Measurements from ENCODE around the gene TCN1.
"Not testable (repeated sequence)": the region's sequence is repeated elsewhere in the genome, so short reads cannot be mapped to it uniquely, and the experiment has no call there.

The TCN1 gene, protein sequence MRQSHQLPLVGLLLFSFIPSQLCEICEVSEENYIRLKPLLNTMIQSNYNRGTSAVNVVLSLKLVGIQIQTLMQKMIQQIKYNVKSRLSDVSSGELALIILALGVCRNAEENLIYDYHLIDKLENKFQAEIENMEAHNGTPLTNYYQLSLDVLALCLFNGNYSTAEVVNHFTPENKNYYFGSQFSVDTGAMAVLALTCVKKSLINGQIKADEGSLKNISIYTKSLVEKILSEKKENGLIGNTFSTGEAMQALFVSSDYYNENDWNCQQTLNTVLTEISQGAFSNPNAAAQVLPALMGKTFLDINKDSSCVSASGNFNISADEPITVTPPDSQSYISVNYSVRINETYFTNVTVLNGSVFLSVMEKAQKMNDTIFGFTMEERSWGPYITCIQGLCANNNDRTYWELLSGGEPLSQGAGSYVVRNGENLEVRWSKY

DNA sequence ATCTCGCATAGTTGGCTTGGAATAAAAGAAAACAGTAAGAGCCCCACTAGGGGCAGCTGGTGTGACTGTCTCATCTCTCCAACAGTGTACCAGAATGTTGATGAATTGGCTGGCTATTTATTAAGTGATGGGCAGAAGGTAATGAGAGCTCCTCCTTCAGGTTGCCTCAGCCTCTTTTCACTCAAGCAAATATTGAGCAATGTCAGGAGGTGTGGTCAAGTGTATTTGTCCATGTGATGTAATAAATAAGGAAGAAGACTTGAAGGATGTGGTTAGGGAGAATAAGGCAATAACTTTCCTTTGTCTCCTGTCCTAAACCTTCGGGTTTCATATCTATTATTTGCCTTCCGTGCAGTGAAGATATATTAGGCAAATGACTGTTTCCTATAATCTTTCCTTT, at the start of gene TCN1:
TCN1 (minus strand) TSS at position 91 of the 400 bp plus-strand sequence; CDS start at position 74, 17 bp downstream.
- DNase-seq = no peak

DNA sequence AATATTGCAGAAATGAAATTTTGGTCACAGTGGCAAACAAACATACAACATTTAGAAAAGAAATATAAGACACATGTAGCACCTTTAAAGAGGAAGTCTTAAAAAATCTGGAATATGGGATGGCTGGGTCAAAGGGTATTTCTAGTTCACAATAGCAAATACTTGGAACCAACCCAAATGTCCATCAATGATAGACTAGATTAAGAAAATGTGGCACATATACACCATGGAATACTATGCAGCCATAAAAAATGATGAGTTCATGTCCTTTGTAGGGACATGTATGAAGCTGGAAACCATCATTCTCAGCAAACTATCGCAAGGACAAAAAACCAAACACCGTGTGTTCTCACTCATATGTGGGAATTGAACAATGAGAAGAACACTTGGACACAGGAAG, 37.3 kb upstream of the TCN1 start:
- not testable (repeated sequence) for DNase-seq

DNA sequence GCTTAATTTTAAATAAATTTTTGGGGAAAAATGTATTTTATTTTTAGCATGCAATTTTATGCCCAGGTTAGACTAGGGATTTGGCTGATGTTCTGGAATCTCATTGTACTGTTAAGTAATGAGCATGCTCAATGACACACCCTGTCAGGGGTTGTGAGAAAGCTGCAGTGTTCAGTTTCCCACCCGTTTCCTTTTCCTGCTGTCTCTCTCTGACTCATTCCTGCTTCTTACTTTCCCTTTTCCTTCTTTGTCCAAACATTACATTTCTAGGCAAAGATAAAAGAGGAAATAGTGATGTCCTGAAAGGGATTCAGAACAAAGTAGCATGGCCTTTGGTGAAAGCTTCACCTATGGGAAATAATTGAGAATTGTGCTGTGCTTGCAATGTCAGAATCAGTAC, 35.0 kb upstream of the TCN1 start:
- DNase-seq = no peak

DNA sequence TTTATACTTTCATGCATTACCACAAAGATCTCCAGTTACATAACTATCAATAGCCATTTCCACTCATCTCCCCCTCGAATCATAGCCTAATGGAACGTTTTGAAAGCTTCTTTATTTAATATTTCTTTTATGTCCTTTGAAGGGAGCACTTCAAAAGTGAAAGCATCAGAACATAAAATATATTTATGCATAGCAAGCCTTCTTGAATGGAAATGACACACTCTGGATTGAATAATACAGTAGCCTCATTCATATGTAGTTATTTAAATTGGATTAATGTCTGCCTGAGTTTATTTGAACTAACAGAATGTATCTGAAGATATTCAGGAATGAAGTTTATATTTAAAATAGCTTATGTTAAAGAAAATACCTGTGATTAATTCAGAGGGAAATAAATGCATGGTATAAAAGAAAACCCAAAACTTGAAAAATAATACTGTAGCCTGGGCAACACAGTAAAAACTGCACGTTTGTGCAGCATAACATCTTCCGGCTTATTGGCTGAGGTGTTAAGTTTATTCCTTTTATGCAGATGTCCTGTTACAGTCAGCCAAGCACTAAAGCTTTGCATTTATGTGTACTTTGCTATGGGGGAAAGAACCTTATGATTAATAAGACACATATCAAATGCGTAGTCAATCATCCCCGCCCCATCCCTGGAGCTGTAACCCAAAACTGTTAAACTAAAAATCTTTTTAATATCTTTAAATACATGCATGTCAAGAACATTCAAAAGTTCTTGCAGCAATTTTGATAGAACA, 34.3 kb upstream of the TCN1 start:
- DNase-seq = no peak

DNA sequence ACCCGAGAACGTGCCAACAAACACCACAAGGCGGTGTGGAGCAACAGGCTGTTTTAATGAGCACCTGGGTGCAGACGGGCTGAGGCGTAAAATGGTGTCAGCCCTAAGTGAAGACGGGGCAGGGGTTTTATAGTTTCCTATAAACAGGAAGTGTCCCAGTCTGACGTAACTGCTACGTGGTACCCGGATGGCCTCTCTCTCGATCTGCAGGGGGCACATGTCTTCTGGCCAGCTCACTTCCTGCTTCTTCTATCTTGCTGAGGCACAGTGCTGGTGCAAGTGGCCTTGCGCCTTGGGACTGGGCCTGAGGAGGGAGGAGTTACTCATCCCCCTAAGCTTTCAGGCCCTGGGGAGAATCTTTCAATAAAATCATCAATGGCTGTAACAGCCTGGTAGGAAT, 33.2 kb upstream of the TCN1 start:
- no peak for DNase-seq

DNA sequence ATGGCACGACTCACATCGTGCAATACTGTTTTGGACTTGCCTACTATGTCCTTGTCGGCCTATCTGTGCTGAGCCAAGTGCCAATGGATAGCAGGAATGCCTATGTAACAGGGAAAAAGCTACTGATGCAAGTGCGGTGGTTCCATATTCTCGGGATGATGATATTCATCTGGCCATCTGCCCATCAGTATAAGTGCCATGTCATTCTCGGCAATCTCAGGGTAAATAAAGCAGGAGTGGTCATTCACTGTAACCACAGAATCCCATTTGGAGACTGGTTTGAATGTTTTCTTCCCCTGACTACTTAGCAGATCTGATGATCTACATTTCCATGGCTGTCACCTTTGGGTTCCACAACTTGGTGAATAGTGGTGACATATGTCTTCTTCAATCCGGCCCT, 32.4 kb upstream of the TCN1 start:
- no peak for DNase-seq

DNA sequence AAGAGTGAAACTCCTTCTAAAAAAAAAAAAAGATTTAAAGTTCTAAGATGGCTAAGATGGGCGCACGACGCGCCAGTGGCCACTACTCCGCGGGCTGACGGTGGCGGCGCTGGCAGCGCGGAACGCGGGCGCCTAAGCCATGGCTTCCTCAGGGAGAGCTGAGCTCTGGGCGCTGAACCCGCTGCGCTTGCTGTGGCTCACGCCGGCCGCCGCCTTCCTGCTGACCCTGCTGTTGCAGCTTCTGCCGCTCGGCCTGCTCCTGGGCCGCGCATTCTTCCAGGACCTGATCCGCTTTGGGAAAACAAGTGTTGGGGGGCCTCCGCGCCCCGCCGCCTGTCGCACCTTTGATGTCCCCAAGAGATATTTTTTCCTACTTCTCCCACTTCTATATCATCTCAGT, 31.8 kb upstream of the TCN1 start:
- no peak for DNase-seq

DNA sequence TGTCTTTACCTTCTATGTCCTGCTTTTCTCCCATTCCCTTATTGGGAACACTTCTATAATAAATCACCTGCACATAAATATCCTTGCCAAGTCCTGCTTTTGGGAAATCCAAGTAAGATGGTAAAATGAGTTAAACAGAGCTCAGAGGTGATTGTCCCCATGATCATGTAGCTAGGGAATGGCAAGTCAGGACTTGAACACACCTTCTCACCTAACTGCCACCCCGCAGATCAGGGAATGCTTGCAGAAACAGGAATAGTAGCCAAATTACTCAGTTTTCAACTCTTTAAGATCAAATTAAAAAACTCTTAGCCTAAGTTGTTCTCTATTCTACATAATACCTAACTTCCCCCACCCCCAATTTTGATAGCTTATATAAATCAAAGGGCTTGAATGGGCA, 28.3 kb upstream of the TCN1 start:
- no peak for DNase-seq

DNA sequence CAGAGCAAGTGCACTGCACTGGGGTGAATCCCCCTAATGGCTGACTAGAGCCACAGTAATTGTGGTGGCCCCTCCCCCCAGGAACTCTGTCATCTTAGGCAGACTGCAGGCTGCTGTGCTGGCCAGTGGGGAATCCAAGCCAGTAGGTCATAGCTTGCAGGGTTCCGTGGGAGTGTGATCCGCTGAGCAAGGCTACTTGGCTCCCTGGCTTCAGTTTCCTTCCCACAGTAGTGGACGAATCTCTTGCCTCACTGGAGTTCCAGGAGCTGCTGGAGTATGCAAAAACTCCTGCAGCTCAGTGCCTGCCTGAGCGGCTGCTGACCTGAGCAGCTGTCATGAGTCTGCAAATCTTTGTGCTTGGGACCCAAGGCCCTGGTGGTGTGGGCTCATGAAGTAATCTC, 25.5 kb upstream of the TCN1 start:
- no peak for DNase-seq

DNA sequence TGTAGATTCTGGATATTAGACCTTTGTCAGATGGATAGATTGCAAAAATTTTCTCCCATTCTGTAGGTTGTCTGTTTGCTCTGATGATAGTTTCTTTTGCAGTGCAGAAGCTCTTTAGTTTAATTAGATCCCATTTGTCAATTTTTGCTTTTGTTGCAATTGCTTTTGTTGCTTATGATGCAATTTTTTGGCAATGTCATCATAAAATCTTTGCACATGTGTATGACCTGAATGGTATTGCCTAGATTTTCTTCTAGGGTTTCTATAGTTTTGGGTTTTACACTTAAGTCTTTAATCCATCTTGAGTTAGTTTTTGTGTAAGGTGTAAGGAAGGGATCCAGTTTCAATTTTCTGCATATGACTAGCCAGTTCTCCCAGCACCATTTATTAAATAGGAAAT, 20.9 kb upstream of the TCN1 start:
- DNase-seq = not testable (repeated sequence)

DNA sequence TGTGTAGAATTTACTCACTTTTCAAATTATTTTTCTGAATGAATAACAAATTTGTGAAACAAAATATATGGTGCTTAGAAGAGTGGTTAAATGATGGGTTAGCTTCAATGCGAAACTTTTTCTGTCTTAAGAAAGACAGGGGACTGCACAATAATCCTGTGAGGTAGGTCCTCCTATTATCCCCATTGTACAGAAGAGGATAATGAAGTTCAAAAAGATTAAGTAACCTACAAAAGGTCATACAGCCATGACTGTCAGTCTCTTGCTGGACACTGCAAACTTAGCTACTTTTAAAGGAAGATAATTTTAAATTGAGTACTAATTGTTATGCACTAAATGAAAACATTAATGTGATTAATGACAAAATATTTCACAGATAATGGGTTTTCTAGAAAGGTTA, 17.3 kb upstream of the TCN1 start:
- no peak for DNase-seq

DNA sequence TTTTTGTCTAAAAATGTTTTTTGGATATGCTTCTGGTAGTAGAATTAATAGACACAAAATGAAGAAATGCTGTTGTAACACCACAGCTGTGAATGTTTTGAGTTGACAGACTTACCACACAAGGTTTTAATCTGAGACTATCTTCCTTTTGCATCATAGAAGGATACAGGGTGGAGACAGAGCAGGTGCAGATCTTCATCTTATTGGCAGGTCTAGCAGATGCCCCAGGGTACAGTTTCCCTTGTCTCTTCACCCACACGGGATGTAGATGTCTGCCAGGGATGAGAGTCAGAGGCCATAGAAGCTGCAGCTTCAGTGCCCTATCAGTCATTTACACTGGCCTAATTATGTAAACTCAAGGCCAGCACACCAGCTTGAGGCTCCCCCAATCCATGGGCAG, 13.3 kb upstream of the TCN1 start:
- DNase-seq = no peak

DNA sequence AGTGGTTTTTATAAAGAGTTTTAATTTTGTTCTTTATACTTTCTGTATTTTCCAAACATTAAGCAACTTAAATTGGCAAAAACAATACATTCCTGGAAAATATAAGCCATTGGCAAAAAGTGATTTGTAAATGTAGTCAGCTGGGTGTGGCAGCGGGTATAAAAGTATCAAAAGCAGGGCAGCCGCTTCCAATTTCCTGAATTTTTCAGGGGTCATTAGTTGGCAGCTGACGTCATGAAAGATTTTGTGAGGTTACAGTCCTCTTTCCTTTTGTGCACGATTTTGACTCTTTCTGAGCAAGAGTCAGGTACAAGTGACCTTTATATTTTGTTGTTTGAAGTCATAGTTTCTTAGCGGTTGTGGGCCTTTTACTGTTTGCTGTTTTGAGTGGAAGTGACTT, 12.3 kb upstream of the TCN1 start, which contains the start of gene OOSP3:
OOSP3 (plus strand) TSS at position 208 of the 400 bp plus-strand sequence; CDS start at position 235, 27 bp downstream.
- DNase-seq = no peak

DNA sequence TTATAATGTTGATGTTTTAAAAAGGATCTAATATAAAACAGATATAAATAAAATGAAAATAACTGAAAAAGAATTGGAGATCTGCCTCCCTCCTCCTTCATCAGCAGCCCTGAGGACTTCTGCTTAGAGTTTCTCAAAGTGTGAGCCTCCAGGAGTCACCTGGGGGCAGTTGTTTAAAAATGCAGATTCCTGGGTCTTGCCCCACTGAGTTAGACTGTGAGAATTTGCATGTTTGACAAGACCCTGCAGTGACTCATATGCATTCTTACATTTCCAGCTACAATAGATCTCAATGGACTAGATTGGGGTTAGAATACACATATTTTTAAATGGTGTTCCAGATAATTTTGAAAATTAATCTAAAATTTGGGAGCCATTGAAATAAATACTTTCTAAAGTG, 11.5 kb upstream of the TCN1 start:
- DNase-seq = no peak

DNA sequence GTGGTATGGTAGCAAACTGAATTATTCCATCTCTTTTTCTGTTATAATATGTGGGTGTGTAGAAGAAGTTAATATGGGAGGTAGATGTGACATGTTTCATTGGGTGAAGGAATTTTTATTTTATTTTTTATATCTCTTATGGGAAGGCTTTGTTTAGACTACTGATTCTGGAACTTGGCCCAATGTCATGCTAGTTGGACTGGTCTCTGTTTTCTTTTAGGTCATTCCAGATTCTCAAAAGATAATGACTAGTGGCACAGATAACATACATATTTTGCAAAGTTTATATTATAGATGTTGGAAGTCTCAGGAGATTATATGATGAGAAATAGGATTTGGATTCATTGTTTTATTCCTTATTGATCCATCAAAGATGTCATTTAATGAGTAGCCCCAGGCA, 11.0 kb upstream of the TCN1 start:
- no peak for DNase-seq

DNA sequence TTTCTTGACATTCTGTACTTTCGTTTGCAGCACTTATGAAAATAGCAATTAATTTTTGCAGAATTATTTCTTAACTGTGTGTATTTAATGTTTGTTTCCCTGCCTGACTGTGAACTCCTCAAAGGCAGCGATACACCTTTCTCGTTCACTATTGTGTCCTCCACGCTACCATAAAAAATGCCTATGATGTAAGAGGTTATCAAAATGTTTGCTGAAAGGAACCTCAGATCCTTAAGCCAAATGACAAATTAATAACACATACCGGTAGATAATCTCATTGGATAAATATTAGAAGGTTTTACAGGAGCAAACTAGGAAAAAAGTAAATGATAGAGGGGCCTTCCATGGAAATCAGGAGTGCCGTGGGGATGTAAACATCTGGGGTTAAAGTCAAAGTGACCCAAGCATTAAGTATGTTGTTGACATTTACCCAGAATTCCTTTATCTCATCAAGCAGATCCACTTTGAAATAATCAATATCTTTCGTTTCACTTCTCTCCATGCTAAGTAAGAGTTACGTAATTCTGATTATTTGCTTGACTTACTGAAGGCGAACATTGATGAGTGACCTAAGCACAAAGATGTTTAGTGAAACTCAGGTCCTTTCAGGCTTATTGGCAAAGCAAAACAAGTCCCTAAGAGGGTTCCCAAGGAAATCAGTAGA, 9.7 kb upstream of the TCN1 start:
- DNase-seq = no peak

DNA sequence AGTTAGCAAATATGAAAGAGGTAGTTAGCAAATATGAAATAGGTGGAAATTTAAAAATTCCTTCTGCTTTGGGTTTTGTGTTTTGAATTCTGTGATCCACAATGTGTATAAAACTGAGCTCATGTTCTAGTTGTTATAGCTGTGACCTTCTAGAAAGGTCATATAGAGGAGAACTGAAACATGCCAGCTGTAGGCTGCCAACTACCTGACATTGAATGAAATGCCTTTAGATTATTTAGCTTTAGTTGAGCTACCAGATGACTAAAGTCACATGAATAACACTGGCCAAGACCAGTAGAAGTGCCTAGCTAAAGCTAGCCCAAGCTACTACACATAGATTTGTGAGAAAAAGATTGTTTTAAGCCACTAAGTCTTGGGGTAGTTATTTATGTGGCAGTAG, 5.8 kb upstream of the TCN1 start:
- no peak for DNase-seq

DNA sequence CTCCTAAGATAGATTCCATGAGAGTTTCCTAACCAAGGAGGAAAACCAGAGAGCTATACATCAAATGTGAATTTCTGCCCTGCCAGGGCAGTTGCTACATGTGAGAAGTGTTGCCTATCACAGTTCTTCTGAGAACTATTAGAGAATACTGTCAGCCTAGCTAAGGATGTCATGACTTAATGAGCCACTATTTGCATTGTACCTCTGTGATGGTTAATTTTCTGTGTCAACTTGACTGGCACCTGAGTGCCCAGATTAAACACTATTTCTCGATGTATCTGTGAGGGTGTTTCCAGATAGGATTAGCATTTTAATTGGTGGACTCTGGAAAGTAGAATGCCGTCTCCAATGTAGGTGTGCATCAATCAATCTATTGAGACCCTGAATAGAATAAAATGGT, 1.7 kb upstream of the TCN1 start:
- no peak for DNase-seq

DNA sequence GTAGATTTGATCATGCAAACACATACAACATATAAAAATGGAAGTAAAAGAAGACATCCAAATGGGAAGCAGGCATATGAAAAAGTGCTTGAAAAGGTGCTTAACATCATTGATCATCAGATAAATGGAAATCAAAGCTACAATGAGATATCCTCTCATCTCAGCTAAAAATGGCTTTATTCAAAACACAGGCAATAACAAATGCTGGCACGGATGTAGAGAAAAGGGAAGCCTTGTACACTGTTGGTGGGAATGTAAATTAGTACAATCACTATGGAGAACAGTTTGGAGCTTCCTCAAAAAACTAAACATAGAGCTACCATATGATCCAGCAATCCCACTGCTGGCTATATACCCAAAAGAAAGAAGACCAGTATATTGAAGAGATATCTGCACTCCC, 549 bp upstream of the TCN1 start:
- no peak for DNase-seq

DNA sequence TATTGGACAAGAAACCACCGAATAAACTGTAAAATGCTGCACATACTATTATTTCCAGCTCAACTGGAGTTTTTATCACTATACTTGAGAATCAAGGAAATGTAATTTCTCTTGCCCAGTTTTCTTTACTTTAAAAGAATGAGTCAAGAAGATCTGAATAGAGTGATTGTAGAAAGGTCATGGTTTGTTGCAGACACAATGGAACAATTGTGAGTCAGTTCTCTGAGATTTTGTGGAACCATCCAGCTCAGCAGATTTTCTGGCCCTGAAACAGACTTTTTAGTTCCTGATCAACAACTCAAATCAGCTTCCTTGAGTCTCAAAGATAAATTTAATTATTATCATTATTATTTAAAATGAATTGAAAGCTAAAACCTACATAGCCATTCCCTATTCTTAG, 1.3 kb downstream of the TCN1 start:
- no peak for DNase-seq

DNA sequence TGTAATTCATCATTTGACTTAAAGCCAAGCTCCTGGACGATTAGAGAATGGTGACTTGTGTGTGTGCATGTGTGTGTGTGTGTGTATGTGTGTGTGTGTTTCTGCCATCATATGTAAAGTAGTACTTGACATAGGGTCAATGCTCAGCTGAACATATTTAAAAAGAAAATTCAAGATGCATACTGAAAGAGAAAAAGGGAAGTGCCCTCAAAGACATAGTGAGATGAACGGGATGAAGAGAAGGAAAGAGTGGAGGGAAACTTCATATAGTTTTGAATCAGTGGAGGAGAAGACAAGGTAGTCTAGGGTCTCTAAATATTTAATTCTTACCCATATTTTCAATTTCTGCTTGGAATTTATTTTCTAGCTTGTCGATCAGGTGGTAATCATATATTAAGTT, 4.0 kb downstream of the TCN1 start:
- DNase-seq = no peak

DNA sequence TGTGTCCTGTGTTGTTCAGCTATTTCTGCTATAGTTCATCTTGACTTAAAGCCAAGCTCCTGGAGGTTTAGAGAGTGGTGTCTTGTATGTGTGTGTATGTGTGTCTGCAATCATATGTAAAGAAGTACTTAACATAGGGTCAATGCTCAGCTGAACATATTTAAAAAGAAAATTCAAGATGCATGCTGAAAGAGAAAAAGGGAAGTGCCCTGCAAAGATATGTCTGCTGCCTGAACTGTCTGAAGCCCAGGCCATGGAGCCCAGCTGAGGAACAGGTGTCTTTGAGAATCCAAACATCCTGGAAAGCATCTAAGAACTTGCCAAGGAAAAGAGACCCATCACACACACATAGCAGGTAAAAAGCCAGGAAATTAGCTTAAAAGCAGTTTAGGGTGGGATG, 6.6 kb downstream of the TCN1 start:
- no peak for DNase-seq
